Hepatic stellate cell (primary cell): Measurements from ENCODE around the gene PAPOLB.

Source experiments
- DNase-seq: peaks from one replicate; pipeline ENCODE4 v3.0.0; 2011; ENCODE audit warnings: low spot score

The PAPOLB gene

DNA sequence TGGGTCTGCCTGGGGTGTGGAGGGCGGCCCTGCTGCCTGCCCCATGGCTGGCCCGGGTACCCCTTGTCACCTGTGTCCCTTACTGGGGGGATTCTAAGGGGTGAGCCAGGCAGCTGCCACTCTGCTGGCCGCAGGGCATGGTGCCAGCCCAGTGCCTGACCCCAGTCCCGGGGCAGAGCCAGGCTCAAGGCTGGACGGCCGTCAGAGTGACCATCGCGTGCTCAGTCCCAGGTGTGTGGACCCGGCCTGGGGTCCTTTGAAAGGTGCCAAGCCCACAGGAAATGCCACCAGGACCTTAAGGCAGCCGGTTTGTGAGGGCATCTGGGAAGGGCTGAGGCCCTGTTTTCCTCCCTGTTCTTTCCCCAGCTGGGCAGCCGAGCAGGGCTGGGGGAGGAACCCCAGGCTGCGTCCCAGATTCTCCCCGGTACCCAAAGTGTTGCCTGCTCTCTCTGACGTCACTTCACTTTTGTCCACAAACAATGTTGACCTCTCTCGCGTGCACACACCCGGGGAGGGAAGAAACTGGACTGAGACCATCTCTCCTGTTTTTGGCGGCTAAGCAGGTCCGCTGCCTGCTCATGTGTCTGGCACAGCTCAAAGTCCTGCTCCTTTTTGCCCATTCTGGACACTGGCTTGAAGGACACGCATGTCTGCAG, 37.6 kb downstream of the PAPOLB start:
- DNase-seq: no peak

DNA sequence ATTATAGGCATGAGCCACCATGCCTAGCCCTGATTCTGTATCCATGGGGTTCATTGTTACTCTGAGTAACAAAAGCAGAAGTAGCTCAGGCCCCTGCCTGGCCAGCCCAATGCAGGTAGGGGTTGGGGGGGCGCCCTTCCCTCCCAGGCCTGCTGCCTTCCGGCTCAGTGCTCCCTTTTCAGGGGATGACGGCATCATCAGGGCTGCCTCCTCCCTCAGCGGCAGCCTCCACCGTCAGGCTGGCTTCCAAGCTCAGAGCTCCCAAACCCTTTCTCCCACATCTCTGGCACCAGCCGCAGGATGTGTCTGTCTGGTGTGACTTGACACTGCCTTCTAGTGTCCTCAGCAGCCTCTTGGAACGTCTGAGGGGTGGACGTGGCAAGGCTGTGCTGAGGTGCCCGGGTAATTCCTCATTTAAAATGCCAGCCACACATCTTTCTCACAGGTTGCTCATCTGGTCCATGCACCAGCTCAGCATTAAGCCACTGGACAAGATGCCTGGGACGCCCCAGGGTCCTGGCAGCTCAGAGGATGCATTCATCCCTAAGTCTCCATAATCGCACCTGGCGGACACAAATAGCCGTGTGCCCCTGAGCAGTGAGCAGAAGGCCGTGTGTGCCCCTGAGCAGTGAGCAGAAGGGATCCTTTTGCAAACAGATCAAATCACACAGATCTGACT, 38.2 kb downstream of the PAPOLB start:
- DNase-seq: no peak

DNA sequence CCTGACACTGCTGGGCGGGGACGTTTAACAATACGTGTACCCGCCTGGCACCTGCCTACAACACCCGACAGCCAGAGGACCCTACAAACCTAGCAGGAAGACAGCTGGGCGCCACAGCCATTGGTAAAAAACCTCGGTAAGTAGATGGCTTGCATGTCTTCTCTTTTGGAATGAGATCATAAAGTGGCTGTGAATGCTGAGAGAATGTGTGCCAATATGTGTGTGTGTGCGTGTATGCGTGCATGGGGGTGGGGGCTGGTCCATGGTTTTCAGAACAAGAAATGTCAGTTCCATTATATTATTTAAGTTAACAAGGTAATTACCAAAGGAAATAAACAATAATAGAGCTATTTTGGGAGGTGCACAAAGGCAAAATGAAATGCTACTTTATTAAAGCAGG, 39.2 kb downstream of the PAPOLB start:
- DNase-seq: no peak

DNA sequence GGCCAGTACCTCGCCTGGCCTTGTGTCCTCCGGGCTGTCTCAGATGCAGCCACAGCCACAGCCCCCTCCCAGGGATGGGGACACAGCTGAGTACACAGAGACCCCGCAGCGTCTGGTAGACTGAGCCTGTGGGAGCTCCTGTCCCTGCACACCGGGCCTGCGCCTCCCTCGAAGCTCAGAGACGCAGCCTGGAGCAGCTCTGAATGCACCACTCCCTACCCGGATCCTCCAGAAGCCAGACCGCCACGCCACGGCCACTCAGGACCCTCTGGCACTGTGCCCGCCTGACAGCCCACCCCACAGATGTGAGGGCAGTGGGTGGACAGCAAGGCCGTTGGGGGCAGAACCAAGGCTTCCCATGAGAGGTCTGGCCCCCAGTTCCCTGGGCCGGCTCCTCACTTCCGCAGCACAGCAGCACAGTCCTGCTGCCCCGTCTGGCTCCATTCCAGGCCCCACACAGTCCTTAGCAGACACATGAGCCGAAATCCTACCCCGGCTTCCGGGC, 40.8 kb downstream of the PAPOLB start:
- no peak for DNase-seq

DNA sequence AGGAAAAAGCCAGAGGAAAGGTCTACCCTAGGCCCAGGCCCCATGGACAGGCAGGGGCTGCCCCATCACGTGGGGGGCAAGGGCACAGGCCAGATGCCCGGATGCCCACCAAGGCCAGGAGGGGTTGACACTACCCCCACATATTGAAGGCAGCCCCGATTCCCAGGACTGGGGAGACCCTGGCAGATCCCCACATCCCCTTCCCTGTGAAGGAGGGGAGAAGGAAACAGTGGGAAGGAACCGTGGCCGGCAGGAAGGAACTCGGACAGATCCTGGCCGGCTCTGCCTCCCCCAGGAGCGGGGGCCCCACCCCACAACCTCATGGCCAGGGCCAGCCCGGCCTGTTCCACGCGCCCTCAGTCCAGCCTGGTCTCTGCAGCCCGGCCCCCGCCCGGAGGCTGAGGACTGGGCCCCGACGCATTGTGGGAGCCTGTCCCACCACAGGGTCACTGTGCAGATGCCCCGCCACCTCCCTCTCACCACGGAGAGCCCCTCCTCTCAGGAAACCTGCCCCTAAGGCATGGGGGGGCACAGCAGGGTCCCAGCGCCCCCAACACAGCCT, 41.3 kb downstream of the PAPOLB start:
- no peak for DNase-seq

DNA sequence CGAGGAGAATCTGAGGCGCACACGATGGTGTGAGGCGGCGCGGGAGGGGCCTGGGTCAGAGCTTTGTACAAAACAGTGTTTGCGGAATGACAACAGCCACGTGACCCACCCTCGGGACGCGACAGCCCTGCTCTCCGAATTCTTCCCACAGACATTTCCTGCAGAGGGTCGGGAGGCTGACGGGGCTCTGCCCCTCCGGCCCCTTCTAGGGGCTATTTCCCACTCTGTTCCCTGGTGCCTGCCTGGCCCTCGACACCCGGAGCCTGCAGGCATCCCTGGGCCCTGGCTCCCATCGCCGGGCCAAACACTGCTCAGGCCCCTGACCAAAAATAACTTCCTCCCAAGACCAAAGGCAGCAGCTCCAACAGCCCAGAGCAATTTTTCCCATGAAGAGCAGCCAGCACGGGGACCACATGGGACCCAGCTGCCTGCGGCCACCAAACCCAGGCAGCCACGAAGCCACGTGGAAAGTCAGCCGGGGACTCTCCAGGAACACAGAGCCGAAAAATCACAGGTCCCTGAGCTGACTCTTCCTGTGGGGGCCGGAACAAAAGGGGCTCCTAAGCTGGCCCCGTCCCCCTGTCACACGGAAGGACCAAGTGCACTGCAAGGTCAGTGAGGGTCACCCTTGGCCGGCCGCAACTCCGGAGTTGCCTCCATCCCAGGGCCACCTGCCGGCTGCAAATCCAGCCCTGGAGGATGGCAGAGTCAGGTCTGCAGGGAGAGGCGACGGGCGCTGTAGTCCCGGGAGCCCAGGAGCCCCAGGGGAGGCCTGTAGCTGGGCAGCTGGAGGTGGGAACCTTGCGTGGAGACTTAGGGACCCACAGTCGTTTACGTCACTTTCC, 42.0 kb downstream of the PAPOLB start:
- DNase-seq: no peak

DNA sequence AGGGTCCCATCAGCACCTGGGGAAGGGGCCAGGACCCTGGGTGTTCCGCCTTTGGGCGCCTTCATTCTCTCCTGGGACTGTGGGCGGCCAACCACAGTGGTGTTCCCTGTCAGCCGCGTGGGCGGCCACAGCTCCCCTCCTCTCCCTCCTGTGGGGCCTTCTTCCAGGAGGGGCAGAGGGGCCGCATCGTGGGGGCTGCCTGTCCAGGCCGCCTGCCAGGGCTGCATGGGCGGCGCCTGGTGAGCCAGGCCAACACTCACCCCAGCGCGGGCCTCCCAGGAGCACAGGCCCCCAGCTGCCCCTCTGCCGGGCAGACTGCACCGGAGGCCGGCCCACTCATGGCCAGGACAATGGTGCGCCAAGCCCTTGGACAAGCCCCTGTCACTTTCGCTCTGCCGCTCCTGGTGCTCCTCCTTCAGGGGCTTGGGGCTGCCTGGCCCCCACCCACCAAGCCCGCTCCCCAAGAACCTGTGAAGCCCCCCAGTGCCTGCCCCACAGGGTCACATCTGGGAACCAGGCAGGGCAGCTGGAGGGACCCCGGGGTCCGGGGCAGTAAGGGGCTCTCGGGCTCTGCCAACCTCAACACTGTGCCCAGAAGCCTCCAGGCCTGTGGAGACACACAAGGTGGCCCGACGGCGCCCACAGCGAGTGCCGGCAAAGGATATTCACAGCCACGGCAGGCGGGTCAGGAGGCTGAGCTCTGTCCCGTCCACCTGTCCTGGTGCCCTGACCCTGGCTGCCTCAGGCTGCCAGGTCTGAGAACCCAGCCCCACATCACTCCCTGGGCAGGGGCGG, 43.6 kb downstream of the PAPOLB start:
- DNase-seq: no peak

DNA sequence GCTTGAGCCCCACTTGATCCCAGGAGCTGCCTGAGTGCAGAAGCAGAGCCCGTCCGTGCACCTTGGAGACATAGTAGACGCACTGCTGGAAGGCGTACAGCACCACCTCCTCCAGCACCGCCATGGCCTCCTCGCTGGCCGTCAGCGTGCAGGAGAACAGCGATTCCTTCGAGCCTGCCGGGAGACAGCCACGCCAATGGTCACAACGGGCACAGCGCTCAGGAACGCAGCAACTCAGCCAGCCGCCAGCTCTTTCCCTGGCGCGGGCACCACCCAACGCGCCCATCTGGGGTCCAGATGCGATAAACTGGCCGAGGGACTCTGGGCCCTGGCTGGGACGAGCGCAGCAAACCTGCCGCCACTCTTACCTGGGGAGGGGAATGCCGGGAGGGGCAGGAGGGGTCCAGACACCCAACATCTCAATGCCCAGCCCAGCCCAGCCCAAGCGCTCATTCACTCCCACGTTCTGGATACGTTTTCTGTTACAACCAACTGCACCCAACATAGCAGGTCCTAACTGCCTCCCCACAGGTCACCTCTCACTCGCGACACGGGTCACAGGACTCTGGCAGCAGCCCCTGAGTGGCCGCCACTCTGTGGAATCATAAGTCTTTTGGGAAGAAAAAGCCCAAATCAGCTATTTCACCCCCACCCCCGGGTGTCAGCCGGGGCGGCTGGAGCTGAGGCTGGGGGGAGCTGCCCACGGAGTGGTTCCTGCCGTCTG, 44.5 kb downstream of the PAPOLB start:
- DNase-seq: no peak

DNA sequence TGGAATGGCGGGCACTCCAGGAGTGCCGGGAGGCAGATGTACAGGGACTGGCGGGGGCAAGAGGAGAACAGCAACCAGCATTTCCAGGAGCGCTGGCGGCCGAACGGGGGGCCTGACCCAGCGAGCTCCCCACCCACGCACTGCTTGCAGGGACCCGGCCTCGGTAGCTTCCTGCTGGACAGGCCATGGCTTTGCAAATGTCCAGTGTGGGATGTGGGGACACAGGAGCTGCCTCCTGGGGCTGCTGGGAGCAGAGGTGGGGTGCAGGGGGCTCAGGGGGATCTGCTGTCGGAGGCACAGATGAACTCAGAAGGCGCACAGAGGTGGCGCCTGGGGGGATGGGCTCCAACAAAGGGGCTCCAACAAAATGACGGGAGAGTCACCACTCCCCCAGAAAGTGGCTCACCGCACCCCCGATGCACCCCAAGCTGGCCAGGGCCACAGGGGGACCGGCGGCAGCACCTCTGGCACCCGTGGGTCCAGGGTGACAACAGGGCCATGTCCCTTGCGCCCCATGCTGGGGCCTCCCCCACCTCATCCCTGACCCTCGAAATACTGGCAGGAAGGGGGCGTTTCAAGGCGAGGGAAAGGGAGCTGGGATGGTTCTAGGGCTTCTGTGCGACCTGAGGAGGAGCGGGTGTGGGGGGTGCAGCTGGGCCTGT, 45.3 kb downstream of the PAPOLB start:
- DNase-seq: no peak

DNA sequence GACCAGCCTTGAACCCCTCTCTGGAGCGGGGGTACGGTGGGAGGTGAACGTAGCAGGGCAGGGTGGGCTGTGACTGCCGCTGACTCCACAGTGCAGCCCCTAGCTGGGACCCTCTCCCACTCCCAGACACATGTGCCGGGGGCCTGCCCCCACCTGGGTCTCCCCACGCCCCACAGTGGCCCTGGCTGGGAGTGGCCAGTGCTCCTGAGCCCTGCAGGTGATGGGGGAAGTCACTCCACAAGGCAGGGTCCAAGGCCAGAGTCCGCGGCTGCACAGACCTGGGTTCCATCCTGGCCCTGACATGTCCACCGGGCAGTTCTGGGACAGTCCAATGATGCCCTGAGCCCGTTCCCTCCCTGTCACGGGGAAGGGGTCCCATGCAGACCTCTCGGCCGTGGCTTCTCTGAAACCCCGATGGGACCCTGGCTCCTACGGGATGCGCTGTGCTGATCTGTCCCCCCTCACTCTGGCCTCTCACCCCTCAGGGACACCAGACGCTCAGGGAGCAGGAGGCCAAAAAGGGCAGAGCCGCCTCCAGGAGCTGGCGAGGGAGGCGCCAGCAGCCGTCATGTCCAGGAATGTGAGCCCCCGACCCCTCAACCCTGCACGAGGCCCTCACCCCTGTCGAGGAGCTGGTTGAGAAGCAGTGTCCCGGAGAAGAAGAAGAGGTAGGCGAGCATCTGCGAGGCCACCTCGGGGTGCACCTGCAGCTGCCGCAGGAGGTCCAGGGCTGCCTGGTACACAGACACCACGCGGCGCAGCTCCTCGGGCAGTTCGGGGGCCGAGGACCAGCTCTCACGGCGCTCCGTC, 46.0 kb downstream of the PAPOLB start:
- DNase-seq: no peak

DNA sequence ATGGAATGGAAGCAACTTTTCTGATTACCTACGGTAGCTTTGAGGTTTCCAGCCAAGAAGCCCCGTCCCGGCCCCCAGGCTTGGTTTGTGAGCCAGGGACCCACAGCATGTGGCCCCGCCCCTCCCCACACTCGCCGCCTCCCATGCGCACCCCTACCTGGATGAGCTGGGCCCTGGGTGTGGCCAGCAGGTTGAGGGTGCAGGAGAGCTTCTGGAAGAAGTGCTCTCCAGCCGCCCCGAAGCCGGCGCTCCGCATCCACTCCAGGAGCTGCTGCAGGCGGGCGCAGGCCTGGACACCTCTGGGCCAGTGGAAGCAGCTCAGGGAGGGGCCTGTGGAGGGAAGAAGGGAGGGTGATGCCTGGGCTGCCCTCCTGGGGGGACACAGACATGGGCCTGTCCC, 46.7 kb downstream of the PAPOLB start:
- no peak for DNase-seq

DNA sequence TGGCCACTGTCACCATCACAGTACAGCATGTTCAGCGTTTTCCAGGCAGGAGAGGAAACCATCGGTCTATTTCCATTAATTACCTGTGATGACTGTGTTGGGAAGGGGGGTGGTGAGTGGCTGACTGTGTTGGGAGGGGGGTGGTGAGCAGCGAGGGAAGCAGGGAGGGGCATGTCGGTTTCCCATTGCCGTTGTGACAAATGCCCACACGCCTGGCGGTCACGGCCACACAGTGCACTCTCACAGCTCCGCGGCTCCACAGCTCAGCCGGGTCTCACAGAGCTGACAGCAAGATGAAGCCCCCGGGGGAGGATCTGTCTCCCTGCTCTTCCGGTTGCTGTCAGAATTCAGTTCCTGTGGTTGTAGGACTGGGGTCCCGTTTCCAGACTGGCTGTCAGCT, 47.4 kb downstream of the PAPOLB start:
- no peak for DNase-seq

DNA sequence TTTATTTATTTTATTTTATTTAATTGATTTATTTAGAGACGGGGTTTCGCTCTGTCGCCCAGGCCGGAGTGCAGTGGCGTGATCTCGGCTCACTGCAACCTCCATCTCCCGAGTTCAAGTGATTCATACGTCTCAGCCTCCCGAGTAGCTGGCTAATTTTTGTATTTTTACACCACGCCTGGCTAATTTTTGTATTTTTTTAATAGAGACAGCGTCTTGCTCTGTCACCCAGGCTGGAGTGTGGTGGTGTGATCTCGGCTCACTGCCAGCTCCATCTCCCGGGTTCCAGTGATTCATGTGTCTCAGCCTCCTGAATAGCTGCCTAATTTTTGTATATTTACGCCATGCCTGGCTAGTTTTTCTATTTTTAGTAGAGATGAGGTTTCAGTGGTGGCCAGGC, 52.2 kb downstream of the PAPOLB start:
- DNase-seq: no peak

DNA sequence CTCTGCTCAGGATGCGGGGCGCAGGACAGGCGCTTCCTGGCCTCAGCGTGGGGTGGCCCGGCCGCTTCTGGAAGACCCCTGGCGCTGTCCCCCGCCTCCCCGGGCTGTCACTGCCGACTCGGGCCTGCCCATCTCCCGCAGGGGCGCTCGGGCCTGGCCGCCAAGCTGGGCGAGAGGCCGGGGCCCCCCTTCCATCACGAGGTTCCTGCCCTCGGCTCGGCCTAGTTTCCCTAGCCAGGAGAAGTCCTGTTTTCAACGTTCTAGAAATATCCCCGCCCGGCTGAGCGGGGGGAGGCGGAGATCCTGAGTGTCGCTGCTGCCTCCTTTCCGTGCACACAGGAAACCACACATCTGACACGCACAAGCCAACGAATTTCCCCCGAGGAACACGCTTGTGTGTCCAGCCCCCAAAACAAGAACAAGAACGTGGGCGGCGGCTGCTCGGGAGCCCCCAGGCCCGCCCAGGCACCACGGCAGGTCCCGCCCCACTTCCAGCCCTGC, 52.7 kb downstream of the PAPOLB start:
- DNase-seq: peak; percentile 45

DNA sequence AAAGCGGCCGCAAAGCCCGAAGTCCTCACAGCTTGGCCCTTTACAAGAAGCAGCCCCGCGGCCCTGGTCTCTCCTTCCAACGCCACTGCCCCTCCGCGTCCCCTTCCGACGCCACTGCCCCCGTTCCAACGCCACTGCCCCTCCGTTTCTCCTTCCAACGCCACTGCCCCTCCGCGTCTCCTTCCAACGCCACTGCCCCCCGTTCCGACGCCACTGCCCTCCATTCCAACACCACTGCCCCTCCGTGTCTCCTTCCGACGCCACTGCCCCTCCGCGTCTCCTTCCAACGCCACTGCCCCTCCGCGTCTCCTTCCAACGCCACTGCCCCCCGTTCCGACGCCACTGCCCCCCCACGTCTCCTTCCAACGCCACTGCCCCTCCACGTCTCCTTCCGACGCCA, 53.3 kb downstream of the PAPOLB start:
- no peak for DNase-seq

DNA sequence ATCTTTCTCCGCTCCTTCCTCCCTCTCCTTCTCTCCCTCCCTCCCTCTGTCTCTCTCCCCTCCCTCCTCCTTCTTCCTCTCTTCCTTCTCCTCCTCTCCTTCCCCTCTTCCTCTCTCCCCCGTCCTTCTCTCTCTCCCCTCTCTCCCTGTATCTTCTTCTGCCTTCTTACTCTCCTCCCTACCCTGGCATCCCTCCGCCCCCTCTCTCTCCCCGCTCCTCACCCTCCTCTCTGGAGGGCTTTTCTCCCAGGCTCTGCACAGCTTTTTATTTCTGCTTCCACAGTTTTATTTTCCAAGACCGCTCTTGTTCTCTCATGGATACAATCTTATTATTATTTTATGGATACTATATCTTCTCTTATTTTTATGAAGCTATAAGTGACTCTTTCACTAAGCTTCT, 53.8 kb downstream of the PAPOLB start:
- DNase-seq: no peak
